GM18505 (cell line): ENCODE measurements around the gene OR2A42.
A peak's percentile ranks its signal among the peaks of the same experiment; 100 is the strongest.
"Not testable (repeated sequence)": the region's sequence is repeated elsewhere in the genome, so short reads cannot be mapped to it uniquely, and the experiment has no call there.

Experiments
- ATAC-seq: cut with Tn5 transposase; IDR thresholded peaks from one replicate; pipeline ENCODE4 v1.9.1; 2021; ENCODE audit not compliant: unreplicated experiment

Gene OR2A42

GRCh38 chr7:144226866-144227265 lies 12.5 kb downstream of the OR2A42 start:
- not testable (repeated sequence) for ATAC-seq

GRCh38 chr7:144223675-144224074 lies 15.7 kb downstream of the OR2A42 start:
- ATAC-seq = not testable (repeated sequence)

GRCh38 chr7:144220531-144220930 lies 18.9 kb downstream of the OR2A42 start:
- not testable (repeated sequence) for ATAC-seq

GRCh38 chr7:144219149-144219548 lies 20.3 kb downstream of the OR2A42 start:
- ATAC-seq = peak; percentile 52

GRCh38 chr7:144218581-144218980 lies 20.8 kb downstream of the OR2A42 start:
- ATAC-seq = not testable (repeated sequence)

GRCh38 chr7:144217200-144217599 lies 22.2 kb downstream of the OR2A42 start:
- ATAC-seq = not testable (repeated sequence)

- not testable (repeated sequence) for ATAC-seq
These were observed 34.1 kb downstream of the OR2A42 start for GRCh38 chr7:144205306-144205705.

- not testable (repeated sequence) for ATAC-seq
These were observed 36.3 kb downstream of the OR2A42 start for GRCh38 chr7:144203086-144203485.

GRCh38 chr7:144201978-144202377 lies 37.4 kb downstream of the OR2A42 start:
- ATAC-seq = not testable (repeated sequence)

- ATAC-seq = not testable (repeated sequence)
These were observed 40.5 kb downstream of the OR2A42 start for GRCh38 chr7:144198934-144199333.

GRCh38 chr7:144195212-144195872 lies 44.1 kb downstream of the OR2A42 start, which contains the start of gene ARHGEF35:
ARHGEF35 (minus strand) TSS chr7:144195833; CDS start chr7:144188383, 7,450 bp downstream.
- peak; percentile 69 for ATAC-seq

- ATAC-seq = not testable (repeated sequence)
These were observed 45.0 kb downstream of the OR2A42 start for GRCh38 chr7:144194453-144194852.

- not testable (repeated sequence) for ATAC-seq
These were observed 45.6 kb downstream of the OR2A42 start for GRCh38 chr7:144193782-144194181.

GRCh38 chr7:144188578-144189171 lies 50.7 kb downstream of the OR2A42 start:
- ATAC-seq = not testable (repeated sequence)

- ATAC-seq = not testable (repeated sequence)
These were observed 51.6 kb downstream of the OR2A42 start for GRCh38 chr7:144187848-144188247.

GRCh38 chr7:144183166-144183565 lies 56.2 kb downstream of the OR2A42 start, which contains the start of gene CTAGE4:
CTAGE4 (plus strand) TSS chr7:144183466; CDS start chr7:144183504, 38 bp downstream.
- ATAC-seq = not testable (repeated sequence)

- peak; percentile 39 for ATAC-seq
These were observed 60.3 kb downstream of the OR2A42 start for GRCh38 chr7:144179165-144179479.

GRCh38 chr7:144178380-144179164 lies 60.8 kb downstream of the OR2A42 start:
- ATAC-seq = peak; percentile 95
